Liver (tissue), 9 donors: ENCODE measurements around the gene CDCA8. TPM values are rescaled to one million over a fixed set of nuclear protein-coding genes. Genes with fewer than 3 reads are reported as not detected.
A peak's percentile ranks its signal among the peaks of the same experiment; 100 is the strongest.
"Not testable (repeated sequence)": the region's sequence is repeated elsewhere in the genome, so short reads cannot be mapped to it uniquely, and the experiment has no call there.

Experiments used
- DNase-seq: peaks from one replicate; pipeline ENCODE4 v3.0.0-alpha.2; 2017; ENCODE audit warnings: low spot score
- H3K27ac ChIP-seq, 2 donors: one replicate each; pipeline ENCODE4 v1.7.0; 2013; ENCODE audit warnings: inconsistent platforms in 2 of 2, low read length in 2 of 2, control low read depth in 1 of 2, low read depth in 1 of 2, mild to moderate bottlenecking in 1 of 2
- H3K27me3 ChIP-seq, 4 donors: one replicate each; pipeline versions ENCODE4 v1.6.1 to v1.7.0; 2013; ENCODE audit warnings: low read length in 3 of 4, inconsistent platforms in 1 of 4, mild to moderate bottlenecking in 1 of 4, moderate library complexity in 1 of 4; ENCODE audit not compliant: control insufficient read depth in 4 of 4, insufficient read depth in 4 of 4
- H3K36me3 ChIP-seq, 4 donors: one replicate each; pipeline versions ENCODE4 v1.6.1 to v1.7.0; 2013; ENCODE audit warnings: low read length in 3 of 4, mild to moderate bottlenecking in 3 of 4, low read depth in 1 of 4, moderate library complexity in 1 of 4; ENCODE audit not compliant: control insufficient read depth in 4 of 4, insufficient read depth in 3 of 4
- H3K4me1 ChIP-seq, 4 donors: one replicate each; pipeline versions ENCODE4 v1.6.1 to v1.7.0; 2013; ENCODE audit warnings: low read length in 3 of 4, mild to moderate bottlenecking in 3 of 4, moderate library complexity in 1 of 4; ENCODE audit not compliant: control insufficient read depth in 4 of 4, insufficient read depth in 4 of 4
- H3K4me3 ChIP-seq, 3 donors: one replicate each; pipeline versions ENCODE4 v1.6.1 to v1.7.0; 2013; ENCODE audit warnings: low read length in 3 of 3, control low read depth in 1 of 3, low read depth in 1 of 3, mild to moderate bottlenecking in 1 of 3
- H3K9ac ChIP-seq, 2 donors: one replicate each; pipeline ENCODE4 v1.7.0; 2013; ENCODE audit warnings: low read length in 2 of 2, mild to moderate bottlenecking in 2 of 2, moderate library complexity in 2 of 2, control low read depth in 1 of 2, low read depth in 1 of 2
- H3K9me3 ChIP-seq, 4 donors: one replicate each; pipeline versions ENCODE4 v1.6.1 to v1.7.0; 2013; ENCODE audit warnings: low read length in 3 of 4; ENCODE audit not compliant: control insufficient read depth in 4 of 4
- ATF3 ChIP-seq: IDR thresholded peaks from 2 replicates; pipeline ENCODE4 v1.6.1; 2016; ENCODE audit warnings: antibody characterized with exemption
- GABPA ChIP-seq, 2 donors: IDR thresholded peaks in 1 of 2; conservative IDR thresholded peaks in 1 of 2; 2 replicates each; pipeline ENCODE4 v1.6.1; 2016; ENCODE audit warnings: antibody characterized with exemption in 2 of 2, mild to moderate bottlenecking in 1 of 2, moderate library complexity in 1 of 2
- HNF4A ChIP-seq, 2 donors: conservative IDR thresholded peaks; 2 replicates each; pipeline ENCODE4 v1.6.1; 2016; ENCODE audit warnings: antibody characterized with exemption in 2 of 2, mild to moderate bottlenecking in 2 of 2
- HNF4G ChIP-seq: IDR thresholded peaks from 2 replicates; pipeline ENCODE4 v1.6.1; 2016; ENCODE audit warnings: antibody characterized with exemption
- NR2F2 ChIP-seq: IDR thresholded peaks from 2 replicates; pipeline ENCODE4 v1.6.1; 2016; ENCODE audit warnings: antibody characterized with exemption
- RAD21 ChIP-seq, 2 donors: IDR thresholded peaks; 2 replicates each; pipeline ENCODE4 v1.6.1; 2016; ENCODE audit warnings: antibody characterized with exemption in 2 of 2, mild to moderate bottlenecking in 2 of 2
- REST ChIP-seq: IDR thresholded peaks from 2 replicates; pipeline ENCODE4 v1.6.1; 2016; ENCODE audit warnings: antibody characterized with exemption, mild to moderate bottlenecking
- RXRA ChIP-seq, 2 donors: IDR thresholded peaks; 2 replicates each; pipeline ENCODE4 v1.6.1; 2017 to 2018; ENCODE audit warnings: antibody characterized with exemption in 2 of 2, mild to moderate bottlenecking in 1 of 2
- YY1 ChIP-seq: IDR thresholded peaks from 2 replicates; pipeline ENCODE4 v1.6.1; 2016; ENCODE audit warnings: antibody characterized with exemption, mild to moderate bottlenecking
- WGBS: extraction: QIAGEN DNeasy Blood & Tissue Kit; methylation state at CpG from one replicate; pipeline ENCODE4 v1.1.7; 2013; 5-methylcytosine and 5-hydroxymethylcytosine counted together
- polyA plus RNA-seq, 2 donors: library from polyadenylated mRNA; stranded (reverse) in 1 of 2; unstranded in 1 of 2; fragments of 200-250 nt in 1 of 2; fragments of >200 nt in 1 of 2; fragmentation: Nextera tagmentation in 1 of 2; extraction: Ambion mirVana in 1 of 2; gene quantifications; one replicate each; pipeline versions ENCODE4 v1.2.1 to v1.2.3, GENCODE V29; 2013 to 2015
- total RNA-seq, 2 donors: library from RNA; depleted of rRNA; stranded (reverse); fragments of >200 nt; gene quantifications; one replicate each; pipeline ENCODE4 v1.2.3, GENCODE V29; 2014
- donor health status: healthy.
- donor health status: healthy.
- donor health status: healthy.
- donor health status: healthy.
- donor health status: healthy.

CDCA8 gene
- total and polyA plus RNA-seq, 4 donors, result 0.25 to 16.5 (median 1.4) TPM

GRCh38 chr1:37732111-37732780 lies 39.9 kb downstream of the CDCA8 start:
- no peak overlapping the region for H3K9ac ChIP-seq
- no peak overlapping the region for H3K27ac ChIP-seq
- H3K36me3 ChIP-seq, result no peaks in the 10 kb centered on the region
- TF ChIP-seq REST (no peak), RAD21 (IDR thresholded peaks at IDR 0.05) (no peak), HNF4G (peak; percentile 28), HNF4A (conservative IDR thresholded peaks at IDR 0.05) (peak in 1 of 2 donors; percentile 59)
- no peaks in the 10 kb centered on the region for H3K4me1 ChIP-seq
- DNase-seq, result no peak
- H3K27me3 ChIP-seq, result peaks cover 0 to 3% (median 0%) of the 10 kb centered on the region in 4 donors
- 57% methylated on average over 12 of the region's 12 CpGs for WGBS
- no peaks in the 10 kb centered on the region for H3K9me3 ChIP-seq
- H3K4me3 ChIP-seq, result no peak overlapping the region

GRCh38 chr1:37734629-37735591 lies 42.6 kb downstream of the CDCA8 start:
- TF ChIP-seq RXRA (IDR thresholded peaks at IDR 0.05), result no peak
- no peak for TF ChIP-seq NR2F2
- TF ChIP-seq ATF3, result no peak
- no peak for TF ChIP-seq HNF4G
- TF ChIP-seq REST, result no peak
- no peak for TF ChIP-seq HNF4A (conservative IDR thresholded peaks at IDR 0.05)
- no peak for TF ChIP-seq GABPA (IDR thresholded peaks at IDR 0.05 in 1 of 2, conservative IDR thresholded peaks at IDR 0.05 in 1 of 2)
- TF ChIP-seq YY1, result no peak
- Histone ChIP-seq H3K27me3 (peaks cover 0 to 3% (median 0%) of the 10 kb centered on the region in 4 donors), H3K4me3 (no peak overlapping the region), H3K9ac (no peak overlapping the region), H3K9me3 (no peaks in the 10 kb centered on the region), H3K4me1 (no peaks in the 10 kb centered on the region), H3K27ac (no peak overlapping the region), H3K36me3 (no peaks in the 10 kb centered on the region)
- peak; percentile 57 for DNase-seq
- WGBS, result 11% methylated on average over 32 of the region's 32 CpGs

- H3K9me3 ChIP-seq, H3K4me3 ChIP-seq, H3K9ac ChIP-seq, H3K27me3 ChIP-seq, H3K36me3 ChIP-seq, H3K4me1 ChIP-seq, H3K27ac ChIP-seq, DNase-seq: not testable (repeated sequence)
- 83% methylated on average over 7 of the region's 7 CpGs for WGBS
Measured at GRCh38 chr1:37737975-37738374, 45.7 kb downstream of the CDCA8 start.

GRCh38 chr1:37738619-37739018 lies 46.3 kb downstream of the CDCA8 start:
- H3K4me3 ChIP-seq, DNase-seq, H3K4me1 ChIP-seq, H3K27me3 ChIP-seq, H3K9me3 ChIP-seq, H3K36me3 ChIP-seq, H3K9ac ChIP-seq, H3K27ac ChIP-seq: not testable (repeated sequence)
- WGBS, result 76% methylated on average over 4 of the region's 4 CpGs
